ENCODE measurements around the gene LYRM4. TPM values are rescaled to one million over a fixed set of nuclear protein-coding genes. Genes with fewer than 3 reads are reported as not detected.

Gene LYRM4
- total and polyA plus RNA-seq, 9 of the 15 experiments (the other 6 are each of a cell fraction or from before 2014, with no cell fraction given), result 24.2 to 69.4 (median 41.8) TPM

DNA sequence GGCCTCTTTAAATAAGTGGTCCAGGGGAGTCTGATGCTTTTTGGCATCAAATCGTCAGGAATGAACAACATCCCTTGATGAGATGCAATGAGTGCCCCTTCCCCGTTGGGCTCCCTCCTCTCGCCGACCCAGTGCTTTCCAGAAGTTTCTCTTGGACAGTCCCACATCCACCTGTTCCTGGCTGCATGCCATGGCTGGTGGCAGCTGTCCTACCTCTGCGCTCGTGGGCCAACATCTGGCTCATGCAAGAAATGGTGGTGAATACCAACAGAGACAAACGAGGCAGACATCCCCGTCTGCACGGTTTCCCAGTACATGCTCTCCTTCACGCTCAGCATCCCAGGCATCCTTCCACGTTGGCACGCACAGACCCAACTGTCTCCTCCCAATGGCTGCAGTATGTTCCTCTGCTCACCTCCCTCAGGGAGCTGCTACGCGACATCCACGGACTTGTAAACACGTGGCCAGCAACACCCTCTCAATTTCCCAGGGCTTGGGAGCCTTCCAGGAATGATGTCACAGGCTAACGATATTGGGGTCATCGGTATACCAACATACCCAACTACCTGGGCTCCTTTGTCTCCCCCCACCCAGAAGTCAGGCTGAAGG, 138.1 kb downstream of the LYRM4 start:
- H3K9ac ChIP-seq (ENCODE audit: insufficient read depth in 1 of 2, low read depth in 2 of 2, low read length in 2 of 2), result no peak overlapping the region
- H3K4me2 ChIP-seq (ENCODE audit: insufficient read depth, low read length), result no peak overlapping the region
- no peak overlapping the region for H3K4me3 ChIP-seq
- BruUV-seq (replicated peaks), result no TSS peak
- ChIA-PET CTCF (ENCODE audit: low intra/inter-chr PET ratio) (no interaction called here), POLR2A (interaction anchor here (0.5 to 1.3 kb wide), 2 partner anchors 25 to 362 kb away, joined by 3 read pairs; no protein-coding TSS in a partner anchor)
- no peak overlapping the region for H2AFZ ChIP-seq (ENCODE audit: low read depth, low read length)
- WGBS (ENCODE audit: insufficient coverage, low coverage, missing lambda C conversion rate), result 87% methylated on average over 18 of the region's 18 CpGs
- DNase-seq (ENCODE audit: extremely low read depth in 1 of 4, low spot score in 3 of 4) (no peak), ATAC-seq (no peak), FAIRE-seq (no peak)
- H3K27me3 ChIP-seq (ENCODE audit: control insufficient read depth in 2 of 2, insufficient read depth in 2 of 2, low read length in 2 of 2), result no peaks in the 10 kb centered on the region
- H3K9me1 ChIP-seq (ENCODE audit: control insufficient read depth, insufficient read depth, low read length), result peaks cover 2% of the 10 kb centered on the region
- intact Hi-C loops (cut with micrococcal nuclease), result no loop called here
- H3K36me3 ChIP-seq (ENCODE audit: control insufficient read depth, insufficient read depth, low read length), result no peaks in the 10 kb centered on the region
- 0 out of 2 replicates have a peak, but pooled peaks cover 3% of the 10 kb centered on the region for H4K20me1 ChIP-seq (replicated peaks; ENCODE audit: control insufficient read depth, insufficient read depth, low read length)
- no peak overlapping the region for H3K27ac ChIP-seq (ENCODE audit: extremely low read depth, low read depth, low read length)
- H3K4me1 ChIP-seq (replicated peaks in 1 of 2; ENCODE audit: control insufficient read depth in 2 of 2, insufficient read depth in 2 of 2, low read length in 2 of 2), result peaks cover 9 to 13% of the 10 kb centered on the region in 2 experiments; a peak in 4 of 5 replicates
- TF ChIP-seq, protein P1, sequence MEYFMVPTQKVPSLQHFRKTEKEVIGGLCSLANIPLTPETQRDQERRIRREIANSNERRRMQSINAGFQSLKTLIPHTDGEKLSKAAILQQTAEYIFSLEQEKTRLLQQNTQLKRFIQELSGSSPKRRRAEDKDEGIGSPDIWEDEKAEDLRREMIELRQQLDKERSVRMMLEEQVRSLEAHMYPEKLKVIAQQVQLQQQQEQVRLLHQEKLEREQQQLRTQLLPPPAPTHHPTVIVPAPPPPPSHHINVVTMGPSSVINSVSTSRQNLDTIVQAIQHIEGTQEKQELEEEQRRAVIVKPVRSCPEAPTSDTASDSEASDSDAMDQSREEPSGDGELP (CRISPR knock-in tag; IDR thresholded peaks at IDR 0.05; ENCODE audit: borderline replicate concordance), result no peak
- TF ChIP-seq DIDO1 (tag; IDR thresholded peaks at IDR 0.05; ENCODE audit: low read depth) (no peak), ETS2 (tag; IDR thresholded peaks at IDR 0.05; ENCODE audit: borderline replicate concordance, poor library complexity, severe bottlenecking) (no peak)
- in situ Hi-C loops (cut with MboI), result no loop called here
- H3K79me2 ChIP-seq (ENCODE audit: control insufficient read depth, insufficient read depth, low read length), result no peaks in the 10 kb centered on the region
- no peaks in the 10 kb centered on the region for H3K9me3 ChIP-seq (replicated peaks; ENCODE audit: control insufficient read depth, insufficient read depth, low read depth, low read length)

DNA sequence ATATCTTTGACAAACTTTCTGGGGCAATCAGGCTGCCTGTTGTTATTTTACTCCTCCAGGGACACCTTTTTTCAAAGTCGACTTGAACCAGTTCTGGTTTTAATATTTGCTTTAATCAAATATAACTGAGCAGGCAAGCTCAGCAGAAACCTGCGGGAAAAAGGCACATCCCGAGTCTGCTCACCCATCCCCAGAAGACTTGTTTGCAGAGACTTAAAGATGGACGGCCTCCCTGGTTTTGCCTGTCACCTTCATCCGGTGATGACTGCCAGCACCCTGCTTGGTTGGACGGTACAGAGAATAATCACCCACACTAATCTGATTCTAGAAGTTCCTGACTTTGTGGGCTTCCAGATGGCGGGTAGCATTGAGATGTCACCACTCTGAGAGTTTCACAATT, 138.8 kb downstream of the LYRM4 start:
- Histone ChIP-seq H4K20me1 (replicated peaks; ENCODE audit: control insufficient read depth, insufficient read depth, low read length) (0 out of 2 replicates have a peak, but pooled peaks cover 3% of the 10 kb centered on the region), H3K4me2 (ENCODE audit: insufficient read depth, low read length) (no peak overlapping the region), H3K36me3 (ENCODE audit: control insufficient read depth, insufficient read depth, low read length) (no peaks in the 10 kb centered on the region), H3K9me1 (ENCODE audit: control insufficient read depth, insufficient read depth, low read length) (peaks cover 2% of the 10 kb centered on the region), H3K9ac (ENCODE audit: insufficient read depth in 1 of 2, low read depth in 2 of 2, low read length in 2 of 2) (no peak overlapping the region), H3K27ac (ENCODE audit: extremely low read depth, low read depth, low read length) (no peak overlapping the region), H3K9me3 (replicated peaks; ENCODE audit: control insufficient read depth, insufficient read depth, low read depth, low read length) (no peaks in the 10 kb centered on the region), H3K4me3 (no peak overlapping the region), H3K79me2 (ENCODE audit: control insufficient read depth, insufficient read depth, low read length) (no peaks in the 10 kb centered on the region), H2AFZ (ENCODE audit: low read depth, low read length) (no peak overlapping the region), H3K4me1 (replicated peaks in 1 of 2; ENCODE audit: control insufficient read depth in 2 of 2, insufficient read depth in 2 of 2, low read length in 2 of 2) (peaks cover 9 to 13% of the 10 kb centered on the region in 2 experiments; a peak in 4 of 5 replicates), H3K27me3 (ENCODE audit: control insufficient read depth in 2 of 2, insufficient read depth in 2 of 2, low read length in 2 of 2) (no peaks in the 10 kb centered on the region)
- in situ Hi-C loops (cut with MboI) (no loop called here), intact Hi-C loops (cut with micrococcal nuclease) (no loop called here)
- CTCF ChIA-PET (ENCODE audit: low intra/inter-chr PET ratio), result no interaction called here
- POLR2A ChIA-PET, result no interaction called here
- no peak for DNase-seq (ENCODE audit: extremely low read depth in 1 of 4, low spot score in 3 of 4)
- no TSS peak for BruUV-seq (replicated peaks)
- no peak for ATAC-seq
- WGBS (ENCODE audit: insufficient coverage, low coverage, missing lambda C conversion rate), result 86% methylated on average over 7 of the region's 7 CpGs
- no peak for FAIRE-seq
- TF ChIP-seq, protein P2, sequence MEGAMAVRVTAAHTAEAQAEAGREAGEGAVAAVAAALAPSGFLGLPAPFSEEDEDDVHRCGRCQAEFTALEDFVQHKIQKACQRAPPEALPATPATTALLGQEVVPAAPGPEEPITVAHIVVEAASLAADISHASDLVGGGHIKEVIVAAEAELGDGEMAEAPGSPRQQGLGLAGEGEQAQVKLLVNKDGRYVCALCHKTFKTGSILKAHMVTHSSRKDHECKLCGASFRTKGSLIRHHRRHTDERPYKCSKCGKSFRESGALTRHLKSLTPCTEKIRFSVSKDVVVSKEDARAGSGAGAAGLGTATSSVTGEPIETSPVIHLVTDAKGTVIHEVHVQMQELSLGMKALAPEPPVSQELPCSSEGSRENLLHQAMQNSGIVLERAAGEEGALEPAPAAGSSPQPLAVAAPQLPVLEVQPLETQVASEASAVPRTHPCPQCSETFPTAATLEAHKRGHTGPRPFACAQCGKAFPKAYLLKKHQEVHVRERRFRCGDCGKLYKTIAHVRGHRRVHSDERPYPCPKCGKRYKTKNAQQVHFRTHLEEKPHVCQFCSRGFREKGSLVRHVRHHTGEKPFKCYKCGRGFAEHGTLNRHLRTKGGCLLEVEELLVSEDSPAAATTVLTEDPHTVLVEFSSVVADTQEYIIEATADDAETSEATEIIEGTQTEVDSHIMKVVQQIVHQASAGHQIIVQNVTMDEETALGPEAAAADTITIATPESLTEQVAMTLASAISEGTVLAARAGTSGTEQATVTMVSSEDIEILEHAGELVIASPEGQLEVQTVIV (CRISPR knock-in tag; IDR thresholded peaks at IDR 0.05; ENCODE audit: borderline replicate concordance), result no peak
- no peak for TF ChIP-seq RAD51 (IDR thresholded peaks at IDR 0.05; ENCODE audit: borderline replicate concordance, low read depth)
- TF ChIP-seq SRSF3 (IDR thresholded peaks at IDR 0.05; ENCODE audit: insufficient read depth, low read length), result no peak

All from K562 (cell line).